Nephron (organoid): ENCODE results near the gene PCBP3.
"Not testable (repeated sequence)": the region's sequence is repeated elsewhere in the genome, so short reads cannot be mapped to it uniquely, and the experiment has no call there.

Experiments used
- H3K27ac Mint-ChIP-seq, 3 experiments: 2 replicates each; pipeline ENCODE4 v1.8.0; 2020; ENCODE audit warnings: mixed read lengths in 3 of 3, mild to moderate bottlenecking in 2 of 3, moderate library complexity in 1 of 3
- H3K27me3 Mint-ChIP-seq: 2 replicates; pipeline ENCODE4 v1.8.0; 2021; ENCODE audit warnings: low read depth, mild to moderate bottlenecking, moderate library complexity, mixed read lengths
- H3K36me3 Mint-ChIP-seq: 2 replicates; pipeline ENCODE4 v1.8.0; 2020; ENCODE audit warnings: low read depth, mixed read lengths
- H3K4me1 Mint-ChIP-seq: 2 replicates; pipeline ENCODE4 v1.8.0; 2020; ENCODE audit warnings: mixed read lengths
- H3K4me3 Mint-ChIP-seq, 3 experiments: 2 replicates each; pipeline ENCODE4 v1.8.0; 2020; ENCODE audit warnings: mild to moderate bottlenecking in 3 of 3, mixed read lengths in 3 of 3, moderate library complexity in 2 of 3
- H3K9me3 Mint-ChIP-seq: 2 replicates; pipeline ENCODE4 v1.8.0; 2020; ENCODE audit warnings: mixed read lengths
- TF ChIP-seq, protein P1 (sequence below), 3 experiments: fragments of 200-600 bp; sonication (generic); IDR thresholded peaks; one replicate each; pipeline ENCODE4 v1.5.0; 2021; ENCODE audit warnings: antibody characterized with exemption in 3 of 3; ENCODE audit not compliant: unreplicated experiment in 3 of 3

PCBP3 gene

DNA sequence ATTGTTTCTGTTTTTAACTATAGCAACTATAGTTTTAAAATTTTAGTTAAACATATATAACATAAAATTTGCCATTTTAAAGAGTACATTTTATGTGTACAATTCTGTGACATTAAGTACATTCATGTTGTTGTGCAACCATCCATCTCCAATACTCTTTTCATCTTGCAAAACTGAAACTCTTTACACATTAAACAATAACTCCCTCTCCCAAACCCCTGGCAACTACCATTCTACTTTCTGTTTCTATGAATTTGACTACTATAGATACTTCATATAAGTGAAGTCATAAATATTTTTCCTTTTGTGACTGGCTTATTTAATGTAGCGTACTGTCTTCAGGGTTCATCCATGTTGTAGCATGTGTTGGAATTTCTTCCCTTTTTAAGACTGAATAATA, 25.9 kb downstream of the PCBP3 start:
- Mint-ChIP-seq H3K27ac (no peak overlapping the region), H3K4me1 (no peaks in the 10 kb centered on the region), H3K36me3 (no peaks in the 10 kb centered on the region), H3K27me3 (no peaks in the 10 kb centered on the region), H3K9me3 (peaks cover 21% of the 10 kb centered on the region), H3K4me3 (no peak overlapping the region)
- TF ChIP-seq, protein P1, sequence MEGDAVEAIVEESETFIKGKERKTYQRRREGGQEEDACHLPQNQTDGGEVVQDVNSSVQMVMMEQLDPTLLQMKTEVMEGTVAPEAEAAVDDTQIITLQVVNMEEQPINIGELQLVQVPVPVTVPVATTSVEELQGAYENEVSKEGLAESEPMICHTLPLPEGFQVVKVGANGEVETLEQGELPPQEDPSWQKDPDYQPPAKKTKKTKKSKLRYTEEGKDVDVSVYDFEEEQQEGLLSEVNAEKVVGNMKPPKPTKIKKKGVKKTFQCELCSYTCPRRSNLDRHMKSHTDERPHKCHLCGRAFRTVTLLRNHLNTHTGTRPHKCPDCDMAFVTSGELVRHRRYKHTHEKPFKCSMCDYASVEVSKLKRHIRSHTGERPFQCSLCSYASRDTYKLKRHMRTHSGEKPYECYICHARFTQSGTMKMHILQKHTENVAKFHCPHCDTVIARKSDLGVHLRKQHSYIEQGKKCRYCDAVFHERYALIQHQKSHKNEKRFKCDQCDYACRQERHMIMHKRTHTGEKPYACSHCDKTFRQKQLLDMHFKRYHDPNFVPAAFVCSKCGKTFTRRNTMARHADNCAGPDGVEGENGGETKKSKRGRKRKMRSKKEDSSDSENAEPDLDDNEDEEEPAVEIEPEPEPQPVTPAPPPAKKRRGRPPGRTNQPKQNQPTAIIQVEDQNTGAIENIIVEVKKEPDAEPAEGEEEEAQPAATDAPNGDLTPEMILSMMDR (IDR thresholded peaks at IDR 0.05; ENCODE audit: unreplicated experiment in 3 of 3): no peak

DNA sequence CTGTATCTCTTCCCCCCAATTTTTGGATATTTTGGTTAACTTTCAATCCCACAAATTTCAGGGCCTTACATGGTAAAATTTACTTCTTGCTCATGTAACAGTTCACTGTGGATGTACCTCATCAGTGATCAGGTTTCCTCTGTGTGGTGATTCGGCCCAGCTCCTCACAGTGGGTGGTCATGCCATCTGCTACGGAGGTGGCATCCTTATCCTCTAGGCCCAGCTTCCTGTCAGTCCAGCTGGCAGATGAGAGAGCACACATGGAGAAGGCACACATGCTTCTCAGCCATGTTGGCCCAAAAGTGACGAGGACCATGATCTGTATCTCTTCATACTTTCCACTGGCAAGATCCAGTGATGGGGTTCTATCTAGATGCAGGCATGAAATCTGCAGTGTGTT, 27.2 kb downstream of the PCBP3 start:
- Mint-ChIP-seq H3K36me3 (no peaks in the 10 kb centered on the region), H3K4me3 (no peak overlapping the region), H3K4me1 (no peaks in the 10 kb centered on the region), H3K27ac (no peak overlapping the region), H3K27me3 (peaks cover 6% of the 10 kb centered on the region), H3K9me3 (peaks cover 16% of the 10 kb centered on the region)
- TF ChIP-seq, protein P1 (IDR thresholded peaks at IDR 0.05; ENCODE audit: unreplicated experiment in 3 of 3): no peak

GRCh38 chr21:45678790-45679189, 35.3 kb downstream of the PCBP3 start:
- not testable (repeated sequence) for H3K4me3 Mint-ChIP-seq, H3K4me1 Mint-ChIP-seq, H3K9me3 Mint-ChIP-seq, H3K27ac Mint-ChIP-seq, H3K27me3 Mint-ChIP-seq, H3K36me3 Mint-ChIP-seq

- Mint-ChIP-seq H3K4me3 (no peak overlapping the region), H3K4me1 (no peaks in the 10 kb centered on the region), H3K27ac (no peak overlapping the region), H3K36me3 (no peaks in the 10 kb centered on the region), H3K27me3 (peaks cover 4% of the 10 kb centered on the region), H3K9me3 (peaks cover 2% of the 10 kb centered on the region)
- TF ChIP-seq, protein P1 (IDR thresholded peaks at IDR 0.05; ENCODE audit: unreplicated experiment in 3 of 3): no peak
These were observed 36.7 kb downstream of the PCBP3 start for GRCh38 chr21:45680215-45680614.

GRCh38 chr21:45695086-45695485, 51.6 kb downstream of the PCBP3 start:
- Mint-ChIP-seq H3K4me3 (no peak overlapping the region), H3K9me3 (no peaks in the 10 kb centered on the region), H3K36me3 (no peaks in the 10 kb centered on the region), H3K27me3 (peaks cover 7% of the 10 kb centered on the region), H3K4me1 (no peaks in the 10 kb centered on the region), H3K27ac (no peak overlapping the region)
- TF ChIP-seq, protein P1 (IDR thresholded peaks at IDR 0.05; ENCODE audit: unreplicated experiment in 3 of 3): no peak

GRCh38 chr21:45698493-45699184, 55.1 kb downstream of the PCBP3 start:
- Mint-ChIP-seq H3K27ac (no peak overlapping the region), H3K4me1 (no peaks in the 10 kb centered on the region), H3K4me3 (no peak overlapping the region), H3K27me3 (peaks cover 11% of the 10 kb centered on the region), H3K9me3 (no peaks in the 10 kb centered on the region), H3K36me3 (no peaks in the 10 kb centered on the region)
- TF ChIP-seq, protein P1 (IDR thresholded peaks at IDR 0.05; ENCODE audit: unreplicated experiment in 3 of 3): no peak
